ENCODE measurements around the gene GRID2IP. TPM values are rescaled to one million over a fixed set of nuclear protein-coding genes. Genes with fewer than 3 reads are reported as not detected.
A peak's percentile ranks its signal among the peaks of the same experiment; 100 is the strongest.
"Not testable (repeated sequence)": the region's sequence is repeated elsewhere in the genome, so short reads cannot be mapped to it uniquely, and the experiment has no call there.

The GRID2IP gene
- total and polyA plus RNA-seq, 9 donors = 0.04 to 0.18 (median 0.09) TPM

DNA sequence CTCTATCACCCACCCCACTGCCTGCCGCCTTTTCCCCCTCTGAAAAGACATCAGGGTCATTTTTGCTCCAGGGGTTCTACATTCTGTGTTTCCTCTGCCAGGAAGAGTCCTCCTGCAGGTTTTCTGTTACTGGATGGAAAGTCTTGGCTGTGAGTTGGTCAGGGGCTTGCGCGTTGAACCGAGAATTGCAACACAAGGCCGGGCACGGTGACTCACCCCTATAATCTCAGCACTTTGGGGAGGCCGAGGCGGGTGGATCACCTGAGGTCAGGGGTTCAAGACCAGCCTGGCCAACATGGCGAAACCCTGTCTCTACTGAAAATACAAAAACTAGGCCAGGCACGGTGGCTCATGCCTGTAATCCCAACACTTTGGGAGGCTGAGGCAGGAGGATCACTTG, 100.7 kb downstream of the GRID2IP start:
- not testable (repeated sequence) for H3K27me3 ChIP-seq (ENCODE audit: control insufficient read depth, insufficient read depth, low read length); H3K27ac ChIP-seq (ENCODE audit: low read length); H3K9me3 ChIP-seq (replicated peaks; ENCODE audit: control insufficient read depth, low read depth, low read length); H3K4me3 ChIP-seq (ENCODE audit: low read length); DNase-seq; H3K36me3 ChIP-seq (ENCODE audit: control insufficient read depth, insufficient read depth, low read length)
- WGBS (ENCODE audit: insufficient coverage) = 85% methylated on average over 5 of the region's 10 CpGs
- peaks cover 11% of the 10 kb centered on the region for H3K4me1 ChIP-seq (ENCODE audit: control insufficient read depth, insufficient read depth, low read length)

DNA sequence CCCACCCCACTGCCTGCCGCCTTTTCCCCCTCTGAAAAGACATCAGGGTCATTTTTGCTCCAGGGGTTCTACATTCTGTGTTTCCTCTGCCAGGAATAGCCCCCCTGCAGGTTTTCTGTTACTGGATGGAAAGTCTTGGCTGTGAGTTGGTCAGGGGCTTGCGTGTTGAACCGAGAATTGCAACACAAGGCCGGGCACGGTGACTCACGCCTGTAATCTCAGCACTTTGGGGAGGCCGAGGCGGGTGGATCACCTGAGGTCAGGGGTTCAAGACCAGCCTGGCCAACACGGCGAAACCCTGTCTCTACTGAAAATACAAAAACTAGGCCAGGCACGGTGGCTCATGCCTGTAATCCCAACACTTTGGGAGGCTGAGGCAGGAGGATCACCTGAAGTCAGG, 101.4 kb downstream of the GRID2IP start:
- H3K9me3 ChIP-seq (replicated peaks; ENCODE audit: control insufficient read depth, low read depth, low read length); H3K36me3 ChIP-seq (ENCODE audit: control insufficient read depth, insufficient read depth, low read length); H3K4me3 ChIP-seq (ENCODE audit: low read length); H3K27me3 ChIP-seq (ENCODE audit: control insufficient read depth, insufficient read depth, low read length); DNase-seq; H3K27ac ChIP-seq (ENCODE audit: low read length): not testable (repeated sequence)
- WGBS (ENCODE audit: insufficient coverage) = 66% methylated on average over 5 of the region's 11 CpGs
- peaks cover 11% of the 10 kb centered on the region for H3K4me1 ChIP-seq (ENCODE audit: control insufficient read depth, insufficient read depth, low read length)

DNA sequence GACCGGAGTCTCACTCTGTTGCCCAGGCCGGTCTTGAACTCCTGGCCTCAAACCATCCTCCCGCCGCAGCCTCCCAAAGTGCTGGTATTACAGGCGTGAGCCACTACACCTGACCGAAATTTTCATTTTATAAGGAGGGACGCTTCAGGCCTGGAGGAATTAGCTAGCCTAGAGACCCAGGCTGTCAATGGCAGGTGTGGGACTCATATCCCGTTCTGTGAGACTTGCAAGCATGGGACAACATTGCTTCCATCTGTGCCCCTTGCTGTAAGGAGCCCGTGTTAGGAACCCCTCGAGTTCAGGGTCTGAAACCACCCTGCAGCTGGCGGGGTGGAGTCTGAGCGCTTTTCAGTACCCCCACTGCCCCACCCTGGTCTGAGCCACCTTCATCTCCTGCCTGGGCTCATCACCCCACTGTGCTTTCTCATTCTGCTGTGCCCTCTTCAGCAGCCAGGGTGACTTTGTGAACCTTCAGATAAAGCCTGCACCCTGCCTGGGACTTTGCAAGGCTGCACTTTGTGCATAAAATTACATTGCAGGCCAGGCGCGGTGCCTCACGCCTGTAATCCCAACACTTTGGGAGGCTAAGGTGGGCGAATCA, 102.2 kb downstream of the GRID2IP start:
- no peak overlapping the region for H3K27ac ChIP-seq (ENCODE audit: low read length)
- 84% methylated on average over 15 of the region's 16 CpGs for WGBS (ENCODE audit: insufficient coverage)
- H3K4me3 ChIP-seq (ENCODE audit: low read length) = no peak overlapping the region

DNA sequence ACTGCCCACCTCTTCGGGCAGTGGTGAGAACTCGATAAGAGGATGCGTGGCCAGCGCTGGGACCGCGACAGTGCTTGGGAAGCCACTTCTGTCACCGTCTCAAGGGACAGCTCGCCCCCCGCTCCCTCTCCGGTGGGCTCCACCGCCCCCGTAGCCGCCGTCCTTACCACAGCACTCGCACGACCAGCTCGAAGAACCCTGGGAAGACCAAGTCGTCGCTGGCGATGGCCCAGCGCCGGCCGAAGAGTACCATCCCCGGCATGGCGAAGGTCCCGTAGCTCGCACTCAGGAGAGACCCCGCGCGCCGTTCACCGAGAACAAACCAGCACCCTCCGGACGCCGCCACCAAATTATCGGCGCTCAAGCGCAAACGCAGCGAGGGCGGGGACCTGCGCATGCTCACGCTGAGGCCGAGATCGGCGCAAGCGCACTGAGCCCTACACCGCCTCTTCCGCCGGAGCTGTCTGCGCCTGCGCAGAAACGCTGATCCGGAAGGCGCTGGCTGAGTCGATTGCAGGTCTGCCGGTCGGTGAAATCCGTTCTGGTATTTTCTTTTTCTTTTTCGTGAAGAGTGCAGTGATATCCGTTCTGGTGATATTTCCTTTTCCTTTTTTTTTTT, 103.6 kb downstream of the GRID2IP start, which contains the start of gene DAGLB:
DAGLB (minus strand) TSS at position 374 of the 619 bp plus-strand sequence; CDS start at position 262, 112 bp downstream.
- H3K36me3 ChIP-seq (ENCODE audit: control insufficient read depth, insufficient read depth, low read length) = peaks cover 24% of the 10 kb centered on the region
- H3K4me1 ChIP-seq (ENCODE audit: control insufficient read depth, insufficient read depth, low read length) = peaks cover 11% of the 10 kb centered on the region
- peak within 1 kb of the TSS; percentile 90 for H3K4me3 ChIP-seq (ENCODE audit: low read length)
- peak within 1 kb of the TSS; percentile 89 for H3K27ac ChIP-seq (ENCODE audit: low read length)
- under 1% methylated on average over 48 of the region's 61 CpGs for WGBS (ENCODE audit: insufficient coverage)
- no peaks in the 10 kb centered on the region for H3K27me3 ChIP-seq (ENCODE audit: control insufficient read depth, insufficient read depth, low read length)
- peak; percentile 97 for DNase-seq
- H3K9me3 ChIP-seq (replicated peaks; ENCODE audit: control insufficient read depth, low read depth, low read length) = no peaks in the 10 kb centered on the region

More for the DNA sequence above, 102.2 kb downstream of the GRID2IP start:
- H3K36me3 ChIP-seq (ENCODE audit: control insufficient read depth, insufficient read depth, low read length) = peaks cover 14% of the 10 kb centered on the region
- H3K9me3 ChIP-seq (replicated peaks; ENCODE audit: control insufficient read depth, low read depth, low read length) = no peaks in the 10 kb centered on the region
- H3K27me3 ChIP-seq (ENCODE audit: control insufficient read depth, insufficient read depth, low read length) = no peaks in the 10 kb centered on the region
- no peak for DNase-seq
- H3K4me1 ChIP-seq (ENCODE audit: control insufficient read depth, insufficient read depth, low read length) = peaks cover 11% of the 10 kb centered on the region

Other genes with a start within 250 kb of the GRID2IP start
- gene FAM220A, start 202.5 kb downstream of the GRID2IP start, total RNA-seq = 17.6 TPM
- 10 to 100 TPM; 16.0 to 21.2 (median 18.0) TPM for gene FAM220A, start 202.5 kb downstream of the GRID2IP start, polyA plus RNA-seq (ENCODE audit: insufficient read depth in 1 of 8, insufficient read length in 8 of 8, low replicate concordance in 1 of 8)
- 47.2 TPM for gene RAC1, start 176.9 kb downstream of the GRID2IP start, total RNA-seq
- 100 to 1,000 TPM; 147 to 185 (median 160) TPM for gene RAC1, start 176.9 kb downstream of the GRID2IP start, polyA plus RNA-seq (ENCODE audit: insufficient read depth in 1 of 8, insufficient read length in 8 of 8, low replicate concordance in 1 of 8)
- 10.6 TPM for gene DAGLB, start 103.5 kb downstream of the GRID2IP start, total RNA-seq
- 10 to 100 TPM; 10.1 to 14.0 (median 11.5) TPM for gene DAGLB, start 103.5 kb downstream of the GRID2IP start, polyA plus RNA-seq (ENCODE audit: insufficient read depth in 1 of 8, insufficient read length in 8 of 8, low replicate concordance in 1 of 8)
- 115 TPM for gene KDELR2, start 67.3 kb downstream of the GRID2IP start, total RNA-seq
- 100 to 1,000 TPM; 145 to 240 (median 167) TPM for gene KDELR2, start 67.3 kb downstream of the GRID2IP start, polyA plus RNA-seq (ENCODE audit: insufficient read depth in 1 of 8, insufficient read length in 8 of 8, low replicate concordance in 1 of 8)
- 57.5 TPM for gene ZDHHC4, start 26.0 kb upstream of the GRID2IP start, total RNA-seq
- gene ZDHHC4, start 26.0 kb upstream of the GRID2IP start, polyA plus RNA-seq (ENCODE audit: insufficient read depth in 1 of 8, insufficient read length in 8 of 8, low replicate concordance in 1 of 8) = 10 to 100 TPM; 37.0 to 50.4 (median 43.5) TPM
- gene INTS15, start 38.6 kb upstream of the GRID2IP start, total RNA-seq = 11.6 TPM
- gene INTS15, start 38.6 kb upstream of the GRID2IP start, polyA plus RNA-seq (ENCODE audit: insufficient read depth in 1 of 8, insufficient read length in 8 of 8, low replicate concordance in 1 of 8) = 10 to 100 TPM; 18.8 to 27.6 (median 24.4) TPM
- gene ZNF853, start 64.1 kb upstream of the GRID2IP start, total RNA-seq = 7.2 TPM
- 10 to 100 TPM; 13.6 to 16.9 (median 15.0) TPM for gene ZNF853, start 64.1 kb upstream of the GRID2IP start, polyA plus RNA-seq (ENCODE audit: insufficient read depth in 1 of 8, insufficient read length in 8 of 8, low replicate concordance in 1 of 8)
- gene ZNF316, start 85.9 kb upstream of the GRID2IP start, total RNA-seq = 11.1 TPM
- gene ZNF316, start 85.9 kb upstream of the GRID2IP start, polyA plus RNA-seq (ENCODE audit: insufficient read depth in 1 of 8, insufficient read length in 8 of 8, low replicate concordance in 1 of 8) = 10 to 100 TPM; 23.1 to 37.9 (median 28.4) TPM
- 23.9 TPM for gene ZNF12, start 155.5 kb upstream of the GRID2IP start, total RNA-seq
- 10 to 100 TPM; 15.4 to 22.9 (median 18.9) TPM for gene ZNF12, start 155.5 kb upstream of the GRID2IP start, polyA plus RNA-seq (ENCODE audit: insufficient read depth in 1 of 8, insufficient read length in 8 of 8, low replicate concordance in 1 of 8)
- gene RSPH10B2, start 202.6 kb upstream of the GRID2IP start, total RNA-seq = 0.71 TPM
- gene RSPH10B2, start 202.6 kb upstream of the GRID2IP start, polyA plus RNA-seq (ENCODE audit: insufficient read depth in 1 of 8, insufficient read length in 8 of 8, low replicate concordance in 1 of 8) = under 1 TPM in 7 of 8 donors, not detected in 1; 0.10 to 0.95 (median 0.33) TPM

All from muscle of leg (tissue), 11 donors.